H9 (cell line): ENCODE results near the gene VSIR. TPM values are rescaled to one million over a fixed set of nuclear protein-coding genes. Genes with fewer than 3 reads are reported as not detected.

Experiments
- DNase-seq: peaks from one replicate; pipeline ENCODE4 v3.0.0-alpha.2; 2017
- H2AFZ ChIP-seq: one replicate; pipeline ENCODE4 v1.6.1; 2013; ENCODE audit warnings: mild to moderate bottlenecking, low read length, control low read depth, moderate library complexity
- H2AK5ac ChIP-seq: 2 replicates; pipeline ENCODE4 v1.6.1; 2013; ENCODE audit warnings: low read length, control low read depth, mixed read lengths; ENCODE audit not compliant: insufficient read length
- H2BK120ac ChIP-seq: one replicate; pipeline ENCODE4 v1.6.1; 2013; ENCODE audit warnings: low read depth, mild to moderate bottlenecking, low read length, control low read depth, inconsistent platforms; ENCODE audit not compliant: poor library complexity, severe bottlenecking
- H2BK12ac ChIP-seq: 2 replicates; pipeline ENCODE4 v1.6.1; 2013; ENCODE audit warnings: low read length, control low read depth, mixed read lengths, low read depth; ENCODE audit not compliant: insufficient read length
- H2BK15ac ChIP-seq: 2 replicates; pipeline ENCODE4 v1.6.1; 2013; ENCODE audit warnings: low read depth, low read length, control low read depth
- H2BK20ac ChIP-seq: one replicate; pipeline ENCODE4 v1.6.1; 2013; ENCODE audit warnings: low read depth, mild to moderate bottlenecking, low read length, control low read depth, inconsistent platforms; ENCODE audit not compliant: poor library complexity, severe bottlenecking
- H2BK5ac ChIP-seq: 2 replicates; pipeline ENCODE4 v1.6.1; 2013; ENCODE audit warnings: low read length, control low read depth, mixed read lengths; ENCODE audit not compliant: insufficient read length
- H3K14ac ChIP-seq: 2 replicates; pipeline ENCODE4 v1.6.1; 2013; ENCODE audit warnings: low read length, control low read depth; ENCODE audit not compliant: insufficient read depth
- H3K18ac ChIP-seq: 2 replicates; pipeline ENCODE4 v1.6.1; 2013; ENCODE audit warnings: low read depth, mild to moderate bottlenecking, mixed read lengths, low read length, control low read depth; ENCODE audit not compliant: insufficient read length
- H3K23ac ChIP-seq: 2 replicates; pipeline ENCODE4 v1.6.1; 2013; ENCODE audit warnings: low read length, control low read depth, mixed read lengths, low read depth; ENCODE audit not compliant: insufficient read length
- H3K23me2 ChIP-seq: 2 replicates; pipeline ENCODE4 v1.6.1; 2013; ENCODE audit warnings: low read depth, mild to moderate bottlenecking, mixed read lengths, low read length, control low read depth; ENCODE audit not compliant: insufficient read length, poor library complexity, severe bottlenecking
- H3K27ac ChIP-seq: 2 replicates; pipeline ENCODE4 v1.5.1; 2013; ENCODE audit warnings: low read length, control low read depth, mixed read lengths, low read depth; ENCODE audit not compliant: insufficient read length
- H3K27me3 ChIP-seq: 2 replicates; pipeline ENCODE4 v1.6.1; 2013; ENCODE audit warnings: low read length, control low read depth, inconsistent platforms; ENCODE audit not compliant: insufficient read depth
- H3K4ac ChIP-seq: 2 replicates; pipeline ENCODE4 v1.6.1; 2013; ENCODE audit warnings: low read depth, mild to moderate bottlenecking, control low read depth, inconsistent platforms, low read length, moderate library complexity
- H3K4me1 ChIP-seq: 2 replicates; pipeline ENCODE4 v1.6.1; 2013; ENCODE audit warnings: low read length, control low read depth, inconsistent platforms; ENCODE audit not compliant: insufficient read depth
- H3K4me2 ChIP-seq: 2 replicates; pipeline ENCODE4 v1.6.1; 2013; ENCODE audit warnings: low read length, control low read depth, mixed read lengths; ENCODE audit not compliant: insufficient read length, insufficient read depth
- H3K56ac ChIP-seq: 2 replicates; pipeline ENCODE4 v1.6.1; 2013; ENCODE audit warnings: low read depth, mild to moderate bottlenecking, mixed read lengths, low read length, control low read depth; ENCODE audit not compliant: insufficient read length
- H3K79me1 ChIP-seq: 2 replicates; pipeline ENCODE4 v1.6.1; 2013; ENCODE audit warnings: low read depth, mild to moderate bottlenecking, moderate library complexity, low read length, control low read depth, inconsistent platforms; ENCODE audit not compliant: insufficient read depth, poor library complexity, severe bottlenecking
- H3K79me2 ChIP-seq: 2 replicates; pipeline ENCODE4 v1.6.1; 2013; ENCODE audit warnings: low read length, control low read depth, inconsistent platforms; ENCODE audit not compliant: insufficient read depth
- H3K9ac ChIP-seq: 2 replicates; pipeline ENCODE4 v1.6.1; 2013; ENCODE audit warnings: low read length, control low read depth, mixed read lengths; ENCODE audit not compliant: insufficient read length; ENCODE audit errors: extremely low read depth
- H3K9me3 ChIP-seq: one replicate; pipeline ENCODE4 v1.6.1; 2013; ENCODE audit warnings: low read depth, low read length, inconsistent platforms; ENCODE audit not compliant: control insufficient read depth
- H3T11ph ChIP-seq: one replicate; pipeline ENCODE4 v1.6.1; 2013; ENCODE audit warnings: mild to moderate bottlenecking, low read length, control low read depth, inconsistent platforms
- H4K20me1 ChIP-seq: one replicate; pipeline ENCODE4 v1.6.1; 2013; ENCODE audit not compliant: control insufficient read depth, insufficient read length, insufficient read depth
- H4K5ac ChIP-seq: 2 replicates; pipeline ENCODE4 v1.6.1; 2013; ENCODE audit warnings: low read depth, mild to moderate bottlenecking, mixed read lengths, low read length, control low read depth; ENCODE audit not compliant: insufficient read length
- H4K8ac ChIP-seq: replicated peaks from 2 replicates; pipeline ENCODE4 v1.6.1; 2013; ENCODE audit warnings: low read length, control low read depth, mixed read lengths, low read depth; ENCODE audit not compliant: insufficient read length
- H4K91ac ChIP-seq: 2 replicates; pipeline ENCODE4 v1.6.1; 2013; ENCODE audit warnings: low read depth, mild to moderate bottlenecking, moderate library complexity, mixed read lengths, low read length, control low read depth; ENCODE audit not compliant: insufficient read length
- H3K27ac Mint-ChIP-seq, 3 experiments: 2 replicates in 2 of 3; 3 replicates in 1 of 3; pipeline ENCODE4 v1.8.0; 2020 to 2021; ENCODE audit warnings: mixed read lengths in 3 of 3, mild to moderate bottlenecking in 1 of 3, moderate library complexity in 1 of 3
- H3K27me3 Mint-ChIP-seq: 2 replicates; pipeline ENCODE4 v1.8.0; 2021; ENCODE audit warnings: low read depth, mild to moderate bottlenecking, moderate library complexity, mixed read lengths
- H3K36me3 Mint-ChIP-seq, 3 experiments: 2 replicates in 2 of 3; 3 replicates in 1 of 3; pipeline ENCODE4 v1.8.0; 2020 to 2021; ENCODE audit warnings: low read depth in 3 of 3, mixed read lengths in 3 of 3; ENCODE audit not compliant: insufficient read depth in 1 of 3
- H3K4me1 Mint-ChIP-seq, 2 experiments: 2 replicates each; pipeline ENCODE4 v1.8.0; 2020; ENCODE audit warnings: mixed read lengths in 2 of 2
- H3K4me3 Mint-ChIP-seq, 2 experiments: 2 replicates in 1 of 2; 3 replicates in 1 of 2; pipeline ENCODE4 v1.8.0; 2020 to 2021; ENCODE audit warnings: mild to moderate bottlenecking in 2 of 2, mixed read lengths in 2 of 2, moderate library complexity in 1 of 2
- H3K9me3 Mint-ChIP-seq, 2 experiments: 2 replicates in 1 of 2; 3 replicates in 1 of 2; pipeline ENCODE4 v1.8.0; 2020; ENCODE audit warnings: mild to moderate bottlenecking in 2 of 2, mixed read lengths in 2 of 2, moderate library complexity in 1 of 2
- WGBS: extraction: QIAGEN DNeasy Blood & Tissue Kit; methylation state at CpG from one replicate; pipeline ENCODE4 v1.1.7; 2013; ENCODE audit warnings: missing lambda C conversion rate, low lambda C conversion rate, mixed read lengths; ENCODE audit not compliant: insufficient read length; ENCODE audit errors: extremely low coverage; 5-methylcytosine and 5-hydroxymethylcytosine counted together
- total RNA-seq: library from RNA; stranded (reverse); gene quantifications from 2 replicates; pipeline ENCODE4 v1.2.1, GENCODE V29; 2021
- TF ChIP-seq, protein P1 (sequence below): fragments of 200-600 bp; sonication (generic); conservative IDR thresholded peaks from 3 replicates; pipeline ENCODE4 v1.8.0; 2021; ENCODE audit warnings: antibody characterized with exemption, mild to moderate bottlenecking

VSIR gene
- total RNA-seq, 1 experiment from 2014 or later, result 0.11 TPM

DNA sequence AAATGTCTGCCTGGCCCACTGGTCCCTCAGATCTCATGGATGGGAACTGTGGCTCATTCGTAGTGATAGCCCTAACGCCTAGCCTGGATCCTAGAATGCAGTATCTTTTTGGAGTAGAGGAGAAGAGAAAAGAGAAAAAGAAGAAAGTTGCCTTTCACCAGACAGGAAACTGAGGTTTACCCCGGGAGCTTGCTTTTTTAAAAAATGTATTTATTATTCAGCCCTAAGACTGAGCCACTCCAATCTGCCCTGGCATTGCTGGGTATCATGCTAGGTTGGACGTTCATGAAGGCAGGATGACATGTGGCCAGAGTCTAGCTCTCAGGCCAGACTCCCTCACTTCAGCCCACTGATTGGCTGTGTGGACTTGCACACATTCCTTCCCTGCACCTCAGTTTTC is 32.3 kb downstream of the VSIR start:
- no peak overlapping the region for H3T11ph ChIP-seq
- TF ChIP-seq, protein P1, sequence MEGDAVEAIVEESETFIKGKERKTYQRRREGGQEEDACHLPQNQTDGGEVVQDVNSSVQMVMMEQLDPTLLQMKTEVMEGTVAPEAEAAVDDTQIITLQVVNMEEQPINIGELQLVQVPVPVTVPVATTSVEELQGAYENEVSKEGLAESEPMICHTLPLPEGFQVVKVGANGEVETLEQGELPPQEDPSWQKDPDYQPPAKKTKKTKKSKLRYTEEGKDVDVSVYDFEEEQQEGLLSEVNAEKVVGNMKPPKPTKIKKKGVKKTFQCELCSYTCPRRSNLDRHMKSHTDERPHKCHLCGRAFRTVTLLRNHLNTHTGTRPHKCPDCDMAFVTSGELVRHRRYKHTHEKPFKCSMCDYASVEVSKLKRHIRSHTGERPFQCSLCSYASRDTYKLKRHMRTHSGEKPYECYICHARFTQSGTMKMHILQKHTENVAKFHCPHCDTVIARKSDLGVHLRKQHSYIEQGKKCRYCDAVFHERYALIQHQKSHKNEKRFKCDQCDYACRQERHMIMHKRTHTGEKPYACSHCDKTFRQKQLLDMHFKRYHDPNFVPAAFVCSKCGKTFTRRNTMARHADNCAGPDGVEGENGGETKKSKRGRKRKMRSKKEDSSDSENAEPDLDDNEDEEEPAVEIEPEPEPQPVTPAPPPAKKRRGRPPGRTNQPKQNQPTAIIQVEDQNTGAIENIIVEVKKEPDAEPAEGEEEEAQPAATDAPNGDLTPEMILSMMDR, result no peak
- H3K27ac ChIP-seq, result no peak overlapping the region
- no peak overlapping the region for H2AFZ ChIP-seq
- no peaks in the 10 kb centered on the region for H3K79me1 ChIP-seq
- peaks cover 2% of the 10 kb centered on the region for H3K27me3 Mint-ChIP-seq
- H2BK12ac ChIP-seq, result no peak overlapping the region
- DNase-seq, result no peak
- H3K14ac ChIP-seq, result no peak overlapping the region
- no peaks in the 10 kb centered on the region for H3K27me3 ChIP-seq
- no peak overlapping the region for H3K18ac ChIP-seq
- H3K9ac ChIP-seq, result no peak overlapping the region
- H2BK120ac ChIP-seq, result no peak overlapping the region
- H3K4me1 Mint-ChIP-seq, result peaks cover 9 to 13% of the 10 kb centered on the region in 2 experiments
- no peaks in the 10 kb centered on the region for H3K79me2 ChIP-seq
- H3K9me3 Mint-ChIP-seq, result peaks cover 0 to 4% of the 10 kb centered on the region in 2 experiments; a peak in 1 of 5 replicates
- no peaks in the 10 kb centered on the region for H3K9me3 ChIP-seq
- H4K91ac ChIP-seq, result no peak overlapping the region
- no peak overlapping the region for H3K56ac ChIP-seq
- H3K4me1 ChIP-seq, result peaks cover 3% of the 10 kb centered on the region; the same call in 1 of the 2 replicates
- no peak overlapping the region for H3K4me3 Mint-ChIP-seq
- H3K23me2 ChIP-seq, result no peaks in the 10 kb centered on the region
- no peak overlapping the region for H3K27ac Mint-ChIP-seq
- H4K20me1 ChIP-seq, result no peaks in the 10 kb centered on the region
- no peak overlapping the region for H2BK15ac ChIP-seq
- 0 out of 7 replicates have a peak, but pooled peaks cover 0 to 4% (median 0%) of the 10 kb centered on the region in 3 experiments for H3K36me3 Mint-ChIP-seq
- no peak overlapping the region for H3K23ac ChIP-seq
- H4K8ac ChIP-seq, result no peak overlapping the region
- H4K5ac ChIP-seq, result no peak overlapping the region
- no peak overlapping the region for H2BK20ac ChIP-seq
- H2BK5ac ChIP-seq, result no peak overlapping the region
- H3K4ac ChIP-seq, result no peak overlapping the region
- H2AK5ac ChIP-seq, result no peak overlapping the region
- no peak overlapping the region for H3K4me2 ChIP-seq
- WGBS, result no CpG with 5 or more reads among the region's 4 CpGs
